Heart right ventricle (tissue), 16 donors: ENCODE data around the gene NXPH3. TPM values are rescaled to one million over a fixed set of nuclear protein-coding genes. Genes with fewer than 3 reads are reported as not detected.

Source experiments
- ATAC-seq, 8 donors: fragments of 200-7000 bp; cut with Tn5 transposase; one replicate each; pipeline ENCODE4 v1.9.1; 2020; ENCODE audit warnings: mild to moderate bottlenecking in 8 of 8, moderate library complexity in 8 of 8, moderate number of reproducible peaks in 1 of 8
- DNase-seq, 2 donors: peaks; one replicate each; pipeline ENCODE4 v3.0.0-alpha.2; 2020
- H3K27ac ChIP-seq, 10 donors: fragments of 200-600 bp; sonication (generic) in 2 of 10; one replicate each; pipeline versions ENCODE4 v1.5.0 to v1.8.0; 2020 to 2022; ENCODE audit warnings: mild to moderate bottlenecking in 3 of 10
- H3K27me3 ChIP-seq, 7 donors: fragments of 200-600 bp; one replicate each; pipeline ENCODE4 v1.8.0; 2021 to 2022; ENCODE audit warnings: mild to moderate bottlenecking in 2 of 7
- H3K36me3 ChIP-seq, 9 donors: fragments of 200-600 bp; sonication (generic) in 1 of 9; one replicate each; pipeline versions ENCODE4 v1.5.0 to v1.8.0; 2020 to 2022; ENCODE audit warnings: mild to moderate bottlenecking in 2 of 9
- H3K4me1 ChIP-seq, 9 donors: fragments of 200-600 bp; sonication (generic) in 1 of 9; one replicate each; pipeline versions ENCODE4 v1.5.0 to v1.8.0; 2020 to 2022; ENCODE audit warnings: mild to moderate bottlenecking in 4 of 9
- H3K4me3 ChIP-seq, 10 donors: fragments of 200-600 bp; sonication (generic) in 2 of 10; one replicate each; pipeline versions ENCODE4 v1.5.0 to v1.8.0; 2020 to 2022; ENCODE audit warnings: mild to moderate bottlenecking in 7 of 10, moderate library complexity in 2 of 10
- H3K9me3 ChIP-seq, 11 donors: fragments of 200-600 bp in 10 of 11; sonication (generic) in 2 of 11; one replicate each; pipeline versions ENCODE4 v1.5.0 to v1.8.0; 2013 to 2022; ENCODE audit warnings: mild to moderate bottlenecking in 2 of 11, control low read depth in 1 of 11, moderate library complexity in 1 of 11
- WGBS, 2 donors: extraction: QIAGEN DNeasy Blood & Tissue Kit; methylation state at CpG; one replicate each; pipeline ENCODE4 v1.1.7; 2013; ENCODE audit warnings: inconsistent platforms in 1 of 2; 5-methylcytosine and 5-hydroxymethylcytosine counted together
- intact Hi-C, 10 donors: fragments of 100-400 bp; cut with DNase I; formaldehyde crosslinking; loops; one replicate each; pipeline versions ENCODE4 v1.11.1 to v1.14.2; 2022
- polyA plus RNA-seq, 2 donors: library from polyadenylated mRNA; stranded (reverse); fragments of 200-250 nt; gene quantifications; one replicate each; pipeline ENCODE4 v1.2.3, GENCODE V29; 2013
- total RNA-seq, 10 donors: library from RNA; stranded (reverse); fragmentation: NEBNext Ultra II Directional in 3 of 10; extraction: Animal tissue kit (Norgen Biotek cat#: 25700) in 3 of 10; gene quantifications; one replicate each; pipeline versions ENCODE4 v1.2.1 to v1.2.4, GENCODE V29; 2021 to 2023
- TF ChIP-seq, protein P1 (sequence below), 9 donors: fragments of 200-600 bp; sonication (generic) in 2 of 9; IDR thresholded peaks; one replicate each; pipeline versions ENCODE4 v1.5.0 to v1.8.0; 2021 to 2022; ENCODE audit warnings: antibody characterized with exemption in 9 of 9, mild to moderate bottlenecking in 5 of 9, moderate library complexity in 1 of 9
- donor health status: Arrhythmogenic right ventricular cardiomyopathy.
- donor health status: ischemic (EF 13 %, LVEDD 7.1; RV severe dilation, severe dysfunction).
- donor health status: healthy with polysubstance abuse.
- donor health status: DM: no; HTN: yes; CAD: no.
- donor health status: DM: no; HTN: no; CAD: no.
- donor health status: ischemic (EF 25% LVEDD 6.9; RV normal size, moderate dysfunction).
- donor health status: ischemic (EF 25% LVEDD 5.7; RV mildly dilated, moderate dysfunction).
- donor health status: healthy.
- donor health status: DM: yes; HTN: yes; CAD: no.
- donor health status: Ischemic cardiomyopathy.
- donor health status: ischemic (EF 35%, LVEDD 5.7; RV mildly dilated, moderate dysfunction).
- donor health status: nonischemic (EF 11% LVEDD 7.7; RV severe dilation, severe dysfunction).
- donor health status: DM: yes; HTN: yes; CAD: no.
- donor health status: PGD.
- donor health status: ischemic (EF 29% LVEDD 5.4; RV normal size, mild dysfunction).
- donor health status: nonischemic (EF 23%, LVEDD 6.1; RV moderate dilation, normal function).

The NXPH3 gene
- total and polyA plus RNA-seq, 12 donors: 2.2 to 5.9 (median 3.2) TPM

- intact Hi-C loops: no loop called here
- 88 to 94% methylated on average over 3 of the region's 3 CpGs for WGBS, 2 donors
- Histone ChIP-seq H3K27ac (peak overlapping the region in 8 of 10 donors; percentile 15 to 75 (median 56)), H3K9me3 (no peaks in the 10 kb centered on the region), H3K4me1 (peaks cover 0 to 60% (median 30%) of the 10 kb centered on the region in 9 donors), H3K4me3 (no peak overlapping the region), H3K36me3 (peaks cover 0 to 100% (median 31%) of the 10 kb centered on the region in 9 donors), H3K27me3 (no peaks in the 10 kb centered on the region)
- TF ChIP-seq, protein P1, sequence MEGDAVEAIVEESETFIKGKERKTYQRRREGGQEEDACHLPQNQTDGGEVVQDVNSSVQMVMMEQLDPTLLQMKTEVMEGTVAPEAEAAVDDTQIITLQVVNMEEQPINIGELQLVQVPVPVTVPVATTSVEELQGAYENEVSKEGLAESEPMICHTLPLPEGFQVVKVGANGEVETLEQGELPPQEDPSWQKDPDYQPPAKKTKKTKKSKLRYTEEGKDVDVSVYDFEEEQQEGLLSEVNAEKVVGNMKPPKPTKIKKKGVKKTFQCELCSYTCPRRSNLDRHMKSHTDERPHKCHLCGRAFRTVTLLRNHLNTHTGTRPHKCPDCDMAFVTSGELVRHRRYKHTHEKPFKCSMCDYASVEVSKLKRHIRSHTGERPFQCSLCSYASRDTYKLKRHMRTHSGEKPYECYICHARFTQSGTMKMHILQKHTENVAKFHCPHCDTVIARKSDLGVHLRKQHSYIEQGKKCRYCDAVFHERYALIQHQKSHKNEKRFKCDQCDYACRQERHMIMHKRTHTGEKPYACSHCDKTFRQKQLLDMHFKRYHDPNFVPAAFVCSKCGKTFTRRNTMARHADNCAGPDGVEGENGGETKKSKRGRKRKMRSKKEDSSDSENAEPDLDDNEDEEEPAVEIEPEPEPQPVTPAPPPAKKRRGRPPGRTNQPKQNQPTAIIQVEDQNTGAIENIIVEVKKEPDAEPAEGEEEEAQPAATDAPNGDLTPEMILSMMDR (IDR thresholded peaks at IDR 0.05): no peak
- ATAC-seq: no peak
- no peak for DNase-seq
Observed at GRCh38 chr17:49598918-49599317, 23.2 kb downstream of the NXPH3 start.

DNA sequence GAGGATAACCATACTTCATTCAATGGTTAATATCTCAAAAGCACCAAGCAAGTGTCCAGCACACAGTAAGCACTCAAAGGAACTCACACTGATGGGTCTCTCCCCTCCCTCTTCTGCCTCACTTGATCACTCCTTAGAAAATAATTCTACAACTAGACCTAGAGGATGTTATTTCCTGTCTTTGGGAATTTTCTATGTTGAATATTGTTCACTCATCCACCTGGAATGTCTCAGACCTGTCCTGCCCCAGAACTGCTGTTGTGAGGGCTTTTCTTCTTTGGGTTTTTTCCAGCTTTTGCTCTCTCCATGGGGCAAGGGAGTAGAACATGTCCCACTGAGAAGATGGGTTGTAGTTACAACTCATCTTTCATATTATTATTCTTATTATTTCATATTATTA, 25.3 kb downstream of the NXPH3 start:
- Histone ChIP-seq H3K27me3 (no peaks in the 10 kb centered on the region), H3K4me3 (no peak overlapping the region), H3K4me1 (peaks cover 0 to 60% (median 35%) of the 10 kb centered on the region in 9 donors), H3K36me3 (peaks cover 0 to 100% (median 30%) of the 10 kb centered on the region in 9 donors), H3K27ac (peak overlapping the region in 1 of 10 donors; percentile 13), H3K9me3 (no peaks in the 10 kb centered on the region)
- DNase-seq (no peak), ATAC-seq (no peak)
- TF ChIP-seq, protein P1 (IDR thresholded peaks at IDR 0.05): no peak
- intact Hi-C loops: no loop called here

GRCh38 chr17:49602783-49603182, 27.1 kb downstream of the NXPH3 start:
- Histone ChIP-seq H3K4me1 (peaks cover 0 to 43% (median 31%) of the 10 kb centered on the region in 9 donors), H3K9me3 (no peaks in the 10 kb centered on the region), H3K4me3 (no peak overlapping the region), H3K27ac (peak overlapping the region in 8 of 10 donors; percentile 0 to 66 (median 44)), H3K27me3 (no peaks in the 10 kb centered on the region), H3K36me3 (peaks cover 0 to 100% (median 43%) of the 10 kb centered on the region in 9 donors)
- TF ChIP-seq, protein P1 (IDR thresholded peaks at IDR 0.05): no peak
- DNase-seq: no peak
- intact Hi-C loops: no loop called here
- ATAC-seq: peak in 5 of 8 donors; percentile 4 to 30 (median 9)

DNA sequence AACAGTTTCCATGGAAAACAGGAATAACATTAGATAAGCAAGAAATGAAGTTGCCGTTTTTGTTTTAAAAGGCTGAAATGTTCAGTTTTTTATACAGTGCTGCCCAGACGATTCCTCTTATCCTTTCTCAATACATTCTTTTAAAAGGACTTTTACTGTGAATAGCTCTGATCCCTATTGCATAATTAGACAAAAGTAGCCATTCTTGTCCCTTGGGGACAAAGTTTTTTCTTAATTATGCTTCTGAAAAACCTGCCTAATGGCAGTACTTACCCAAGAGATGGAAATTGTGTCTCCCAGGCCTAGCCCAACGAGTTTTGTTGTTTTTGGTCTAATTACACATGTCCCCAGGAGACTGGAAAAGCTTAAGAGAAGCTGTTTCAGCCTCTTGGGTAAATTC, 27.6 kb downstream of the NXPH3 start:
- WGBS, 2 donors: 59 to 60% methylated on average over 3 of the region's 3 CpGs
- H3K36me3 ChIP-seq: peaks cover 0 to 100% (median 47%) of the 10 kb centered on the region in 9 donors
- no peaks in the 10 kb centered on the region for H3K27me3 ChIP-seq
- H3K4me3 ChIP-seq: no peak overlapping the region
- H3K4me1 ChIP-seq: peaks cover 0 to 39% (median 26%) of the 10 kb centered on the region in 9 donors
- DNase-seq: no peak
- intact Hi-C loops: no loop called here
- ATAC-seq: peak in 6 of 8 donors; percentile 36 to 75 (median 47)
- peak overlapping the region in 8 of 10 donors; percentile 26 to 66 (median 48) for H3K27ac ChIP-seq
- TF ChIP-seq, protein P1 (IDR thresholded peaks at IDR 0.05): no peak
- H3K9me3 ChIP-seq: no peaks in the 10 kb centered on the region
